Activated naive CD8-positive, alpha-beta T cell (primary cell): ENCODE measurements around the gene COX18.
A peak's percentile ranks its signal among the peaks of the same experiment; 100 is the strongest.

ENCODE experiments used
- H3K27ac Mint-ChIP-seq: one replicate; pipeline ENCODE4 v1.8.0; 2021; ENCODE audit warnings: mixed read lengths
- H3K27me3 Mint-ChIP-seq: one replicate; pipeline ENCODE4 v1.8.0; 2021; ENCODE audit warnings: mixed read lengths
- H3K36me3 Mint-ChIP-seq: one replicate; pipeline ENCODE4 v1.8.0; 2021; ENCODE audit warnings: mixed read lengths
- H3K4me1 Mint-ChIP-seq: one replicate; pipeline ENCODE4 v1.8.0; 2021; ENCODE audit warnings: low read depth, mixed read lengths
- H3K4me3 Mint-ChIP-seq: one replicate; pipeline ENCODE4 v1.8.0; 2021; ENCODE audit warnings: mild to moderate bottlenecking, mixed read lengths
- H3K9me3 Mint-ChIP-seq: one replicate; pipeline ENCODE4 v1.8.0; 2021; ENCODE audit warnings: low read depth, mixed read lengths

Gene COX18

GRCh38 chr4:73068491-73069337 is 802 bp downstream of the COX18 start:
- Mint-ChIP-seq H3K27me3 (no peaks in the 10 kb centered on the region), H3K9me3 (no peaks in the 10 kb centered on the region), H3K4me1 (peaks cover 50% of the 10 kb centered on the region), H3K36me3 (peaks cover 7% of the 10 kb centered on the region), H3K4me3 (peak overlapping the region; percentile 98), H3K27ac (peak overlapping the region; percentile 100)

GRCh38 chr4:73067971-73068394 is 1.5 kb downstream of the COX18 start:
- no peaks in the 10 kb centered on the region for H3K27me3 Mint-ChIP-seq
- peak overlapping the region; percentile 100 for H3K27ac Mint-ChIP-seq

GRCh38 chr4:73066928-73067327 is 2.6 kb downstream of the COX18 start:
- Mint-ChIP-seq H3K9me3 (no peaks in the 10 kb centered on the region), H3K36me3 (peaks cover 11% of the 10 kb centered on the region), H3K27ac (peak overlapping the region; percentile 88), H3K27me3 (no peaks in the 10 kb centered on the region), H3K4me3 (peak overlapping the region; percentile 63), H3K4me1 (peaks cover 54% of the 10 kb centered on the region)

More at GRCh38 chr4:73067971-73068394, 1.5 kb downstream of the COX18 start:
- H3K4me3 Mint-ChIP-seq: peak overlapping the region; percentile 98
- H3K9me3 Mint-ChIP-seq: no peaks in the 10 kb centered on the region
- H3K36me3 Mint-ChIP-seq: peaks cover 11% of the 10 kb centered on the region
- peaks cover 55% of the 10 kb centered on the region for H3K4me1 Mint-ChIP-seq

- H3K9me3 Mint-ChIP-seq: no peaks in the 10 kb centered on the region
- peak overlapping the region; percentile 88 for H3K27ac Mint-ChIP-seq
- H3K27me3 Mint-ChIP-seq: no peaks in the 10 kb centered on the region
- peak overlapping the region; percentile 63 for H3K4me3 Mint-ChIP-seq
- H3K4me1 Mint-ChIP-seq: peaks cover 54% of the 10 kb centered on the region
- H3K36me3 Mint-ChIP-seq: peaks cover 13% of the 10 kb centered on the region
Measured at GRCh38 chr4:73066445-73066844, 3.1 kb downstream of the COX18 start.

GRCh38 chr4:73064536-73064935 is 5.0 kb downstream of the COX18 start:
- Mint-ChIP-seq H3K27me3 (no peaks in the 10 kb centered on the region), H3K36me3 (peaks cover 16% of the 10 kb centered on the region), H3K27ac (peak overlapping the region; percentile 64)

GRCh38 chr4:73055241-73055897 is 14.1 kb downstream of the COX18 start:
- Mint-ChIP-seq H3K9me3 (no peaks in the 10 kb centered on the region), H3K4me3 (no peak overlapping the region), H3K4me1 (peaks cover 9% of the 10 kb centered on the region), H3K27me3 (no peaks in the 10 kb centered on the region), H3K27ac (peak overlapping the region; percentile 50), H3K36me3 (peaks cover 18% of the 10 kb centered on the region)

More at GRCh38 chr4:73064536-73064935, 5.0 kb downstream of the COX18 start:
- Mint-ChIP-seq H3K4me3 (no peak overlapping the region), H3K9me3 (no peaks in the 10 kb centered on the region), H3K4me1 (peaks cover 47% of the 10 kb centered on the region)

- H3K27ac Mint-ChIP-seq: no peak overlapping the region
- H3K36me3 Mint-ChIP-seq: peaks cover 18% of the 10 kb centered on the region
Measured at GRCh38 chr4:73053974-73054480, 15.5 kb downstream of the COX18 start.

GRCh38 chr4:73053076-73053475 is 16.4 kb downstream of the COX18 start:
- Mint-ChIP-seq H3K27ac (no peak overlapping the region), H3K4me3 (no peak overlapping the region), H3K9me3 (no peaks in the 10 kb centered on the region), H3K36me3 (peaks cover 17% of the 10 kb centered on the region), H3K27me3 (no peaks in the 10 kb centered on the region), H3K4me1 (peaks cover 9% of the 10 kb centered on the region)

More at GRCh38 chr4:73053974-73054480, 15.5 kb downstream of the COX18 start:
- H3K9me3 Mint-ChIP-seq: no peaks in the 10 kb centered on the region
- no peak overlapping the region for H3K4me3 Mint-ChIP-seq
- peaks cover 9% of the 10 kb centered on the region for H3K4me1 Mint-ChIP-seq
- H3K27me3 Mint-ChIP-seq: no peaks in the 10 kb centered on the region

GRCh38 chr4:73051625-73052024 is 17.9 kb downstream of the COX18 start:
- no peak overlapping the region for H3K27ac Mint-ChIP-seq
- H3K4me3 Mint-ChIP-seq: no peak overlapping the region
- no peaks in the 10 kb centered on the region for H3K27me3 Mint-ChIP-seq
- no peaks in the 10 kb centered on the region for H3K9me3 Mint-ChIP-seq
- peaks cover 9% of the 10 kb centered on the region for H3K4me1 Mint-ChIP-seq
- peaks cover 15% of the 10 kb centered on the region for H3K36me3 Mint-ChIP-seq

- Mint-ChIP-seq H3K27ac (no peak overlapping the region), H3K4me3 (no peak overlapping the region), H3K27me3 (no peaks in the 10 kb centered on the region), H3K36me3 (no peaks in the 10 kb centered on the region), H3K9me3 (no peaks in the 10 kb centered on the region), H3K4me1 (no peaks in the 10 kb centered on the region)
Measured at GRCh38 chr4:73045879-73046278, 23.6 kb downstream of the COX18 start.

- Mint-ChIP-seq H3K4me1 (peaks cover 12% of the 10 kb centered on the region), H3K9me3 (no peaks in the 10 kb centered on the region), H3K4me3 (no peak overlapping the region), H3K36me3 (no peaks in the 10 kb centered on the region), H3K27ac (no peak overlapping the region), H3K27me3 (no peaks in the 10 kb centered on the region)
Measured at GRCh38 chr4:73037057-73037456, 32.5 kb downstream of the COX18 start.

GRCh38 chr4:73036123-73036522 is 33.4 kb downstream of the COX18 start:
- Mint-ChIP-seq H3K4me1 (peaks cover 12% of the 10 kb centered on the region), H3K36me3 (no peaks in the 10 kb centered on the region), H3K27ac (no peak overlapping the region), H3K9me3 (no peaks in the 10 kb centered on the region), H3K4me3 (no peak overlapping the region), H3K27me3 (no peaks in the 10 kb centered on the region)

GRCh38 chr4:73034896-73035295 is 34.6 kb downstream of the COX18 start:
- Mint-ChIP-seq H3K36me3 (no peaks in the 10 kb centered on the region), H3K4me3 (no peak overlapping the region), H3K4me1 (peaks cover 12% of the 10 kb centered on the region), H3K27ac (no peak overlapping the region), H3K9me3 (no peaks in the 10 kb centered on the region), H3K27me3 (no peaks in the 10 kb centered on the region)

- H3K4me1 Mint-ChIP-seq: no peaks in the 10 kb centered on the region
- no peak overlapping the region for H3K27ac Mint-ChIP-seq
- no peaks in the 10 kb centered on the region for H3K27me3 Mint-ChIP-seq
- H3K36me3 Mint-ChIP-seq: no peaks in the 10 kb centered on the region
- H3K4me3 Mint-ChIP-seq: no peak overlapping the region
- H3K9me3 Mint-ChIP-seq: no peaks in the 10 kb centered on the region
Measured at GRCh38 chr4:73028621-73029020, 40.9 kb downstream of the COX18 start.

GRCh38 chr4:73021634-73022033 is 47.9 kb downstream of the COX18 start:
- no peaks in the 10 kb centered on the region for H3K36me3 Mint-ChIP-seq
- peaks cover 4% of the 10 kb centered on the region for H3K27me3 Mint-ChIP-seq
- H3K27ac Mint-ChIP-seq: no peak overlapping the region
- no peak overlapping the region for H3K4me3 Mint-ChIP-seq
- no peaks in the 10 kb centered on the region for H3K4me1 Mint-ChIP-seq
- no peaks in the 10 kb centered on the region for H3K9me3 Mint-ChIP-seq
